ENCODE results near the gene CCDC112.

The CCDC112 gene

DNA sequence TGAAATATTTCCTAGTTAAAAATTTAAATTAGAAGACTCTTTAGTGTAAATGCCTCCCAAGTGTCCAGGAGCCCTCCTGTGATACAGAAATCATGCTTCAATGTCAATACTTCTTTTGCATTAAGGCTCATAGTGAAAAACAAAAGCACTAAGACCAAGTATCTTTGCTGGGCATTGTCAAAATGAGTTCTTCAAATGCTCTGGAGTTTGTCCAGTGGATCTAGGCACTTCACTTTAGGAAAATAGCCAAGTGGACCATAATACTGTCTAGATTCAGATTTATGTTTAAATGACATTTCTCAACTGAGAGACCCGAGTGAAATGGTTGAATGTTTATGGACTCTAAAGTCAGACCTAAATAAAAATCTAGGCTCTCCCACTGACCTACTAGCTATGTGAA is 21.3 kb upstream of the CCDC112 start:
- DNase-seq (ENCODE audit: low read depth in 3 of 3), result no peak

DNA sequence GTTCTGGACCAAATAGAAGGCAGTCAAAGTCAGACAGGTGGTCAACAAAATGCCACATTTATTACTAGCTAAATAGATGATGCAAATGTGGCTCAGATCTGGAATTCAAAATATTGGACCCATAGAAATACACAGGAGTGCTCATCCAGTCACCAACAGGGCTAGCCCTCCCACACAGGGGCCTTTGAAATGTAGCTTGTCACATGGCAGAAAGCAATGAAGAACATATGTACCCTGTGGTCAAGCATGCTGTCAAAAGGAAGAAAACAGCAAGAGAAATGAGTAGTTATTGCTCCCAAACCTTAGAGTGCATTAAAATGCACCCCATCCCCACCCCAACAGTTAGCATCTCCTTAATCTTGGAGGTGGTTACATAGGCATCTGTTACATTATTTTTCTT is 20.9 kb upstream of the CCDC112 start:
- no peak for DNase-seq (ENCODE audit: low read depth in 3 of 3)

DNA sequence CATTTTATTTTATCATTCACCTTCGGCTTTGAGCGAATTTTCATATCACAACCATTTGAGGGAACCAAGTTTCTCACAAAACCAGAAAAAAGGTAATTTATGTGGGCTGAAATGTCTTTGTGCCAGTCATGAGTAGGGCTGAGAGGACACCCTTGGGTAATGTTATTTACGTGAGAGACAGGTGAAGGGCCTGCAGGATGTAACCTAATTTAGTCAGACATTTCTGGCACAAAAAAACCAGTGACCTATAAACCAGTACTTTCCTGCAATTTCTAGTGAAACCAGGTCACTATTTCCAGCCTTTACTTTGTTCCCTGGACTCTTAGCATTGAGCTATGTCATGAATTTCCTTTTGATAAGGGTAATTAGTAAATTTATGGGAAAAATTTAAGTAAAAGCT is 17.2 kb upstream of the CCDC112 start:
- no peak for DNase-seq (ENCODE audit: low read depth in 3 of 3)

- DNase-seq (ENCODE audit: low read depth in 3 of 3), result no peak
Observed at GRCh38 chr5:115313052-115313451, 16.6 kb upstream of the CCDC112 start.

DNA sequence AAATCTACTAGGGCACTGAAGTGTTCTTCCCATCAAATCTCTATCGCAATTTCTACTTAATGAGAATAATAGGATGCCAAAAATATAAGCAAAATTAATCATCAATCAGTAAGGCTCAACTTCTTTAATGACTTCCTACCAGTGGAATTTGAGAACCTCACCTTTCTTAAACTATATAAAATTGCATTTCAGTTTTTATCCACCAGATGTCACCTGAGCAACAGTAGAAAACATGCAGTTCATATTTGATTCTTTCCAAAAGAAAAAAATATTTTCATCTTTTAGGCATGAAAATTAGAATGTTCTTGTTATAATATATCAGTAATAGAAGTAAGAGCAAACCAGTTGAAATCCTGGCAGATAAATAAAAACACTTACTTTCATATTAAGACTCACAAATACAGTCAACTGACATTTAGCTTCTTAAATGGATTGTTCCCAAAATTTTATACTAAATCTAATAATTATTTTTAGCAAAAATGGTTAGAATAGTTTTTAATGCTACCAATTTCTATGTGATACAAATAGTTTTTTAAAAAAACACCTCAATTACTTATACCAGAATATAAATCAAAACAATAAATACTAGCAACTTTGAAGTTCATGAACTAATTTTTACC is 13.4 kb upstream of the CCDC112 start:
- no peak for DNase-seq (ENCODE audit: low read depth in 3 of 3)

DNA sequence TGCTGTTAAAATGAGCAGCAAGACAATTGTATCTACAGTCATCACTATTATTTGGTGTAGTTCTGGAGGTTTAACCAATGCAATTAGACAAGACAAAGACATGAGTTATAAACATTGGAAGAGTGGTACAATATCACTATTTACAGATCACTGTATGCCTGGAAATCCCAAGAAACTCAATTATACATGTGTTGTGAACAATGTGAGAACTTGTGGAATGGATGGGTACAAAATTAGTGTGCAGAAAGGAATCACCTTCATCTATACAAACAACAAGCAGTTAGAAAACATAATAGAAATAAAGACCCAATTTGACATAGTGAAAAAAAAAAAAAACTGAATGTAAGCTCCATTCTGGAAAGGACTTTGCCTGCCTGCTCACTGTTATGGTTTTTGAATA is 12.4 kb upstream of the CCDC112 start:
- no peak for DNase-seq (ENCODE audit: low read depth in 3 of 3)

DNA sequence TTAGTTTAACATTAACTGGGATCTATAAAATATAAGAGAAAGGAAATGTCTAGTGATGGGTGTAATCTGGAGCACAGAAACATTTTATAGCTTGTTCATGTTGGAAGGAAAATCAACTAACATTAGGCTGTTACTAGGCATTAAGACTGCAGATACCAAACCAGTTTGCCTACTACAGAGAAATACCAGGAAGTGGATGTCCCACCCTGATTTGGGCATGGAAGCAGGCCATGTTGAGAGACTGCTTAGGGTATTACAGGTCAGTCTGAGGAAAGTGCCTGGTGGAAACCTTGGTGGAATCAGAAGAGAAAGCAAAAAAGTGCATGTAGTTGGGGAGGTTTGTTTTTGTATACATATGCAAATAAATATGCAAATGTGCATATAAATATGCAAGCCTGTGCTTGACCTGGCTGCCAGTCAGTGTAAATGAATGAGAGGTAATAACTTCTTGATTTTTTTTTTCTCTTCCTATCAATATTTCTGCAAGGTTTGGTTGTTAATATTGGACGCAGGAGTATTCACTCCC is 9.6 kb upstream of the CCDC112 start:
- no peak for DNase-seq (ENCODE audit: low read depth in 3 of 3)

GRCh38 chr5:115304496-115304895 is 8.0 kb upstream of the CCDC112 start:
- DNase-seq (ENCODE audit: low read depth in 3 of 3), result no peak

- no peak for DNase-seq (ENCODE audit: low read depth in 3 of 3)
Observed at GRCh38 chr5:115298811-115299210, 2.4 kb upstream of the CCDC112 start.

- DNase-seq (ENCODE audit: low read depth in 3 of 3), result no peak
Observed at GRCh38 chr5:115297031-115297430, 577 bp upstream of the CCDC112 start.

DNA sequence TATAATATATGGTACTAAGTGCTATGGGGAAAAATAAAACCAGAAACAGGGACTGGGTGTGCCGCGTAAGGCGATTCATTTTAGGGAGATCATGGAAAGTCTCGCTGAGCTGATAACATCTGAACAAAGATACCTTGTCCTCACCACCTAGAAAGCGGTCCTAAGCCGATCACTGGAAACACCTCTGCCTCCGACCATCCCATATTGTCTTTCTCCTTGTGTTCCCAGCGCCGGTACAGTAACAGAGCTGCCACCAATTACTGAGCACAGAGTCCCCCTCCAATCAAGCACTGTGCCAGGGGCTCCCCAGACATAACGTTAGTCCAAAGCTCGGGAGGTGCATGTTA is 704 bp downstream of the CCDC112 start:
- DNase-seq (ENCODE audit: low read depth in 3 of 3), result no peak

DNA sequence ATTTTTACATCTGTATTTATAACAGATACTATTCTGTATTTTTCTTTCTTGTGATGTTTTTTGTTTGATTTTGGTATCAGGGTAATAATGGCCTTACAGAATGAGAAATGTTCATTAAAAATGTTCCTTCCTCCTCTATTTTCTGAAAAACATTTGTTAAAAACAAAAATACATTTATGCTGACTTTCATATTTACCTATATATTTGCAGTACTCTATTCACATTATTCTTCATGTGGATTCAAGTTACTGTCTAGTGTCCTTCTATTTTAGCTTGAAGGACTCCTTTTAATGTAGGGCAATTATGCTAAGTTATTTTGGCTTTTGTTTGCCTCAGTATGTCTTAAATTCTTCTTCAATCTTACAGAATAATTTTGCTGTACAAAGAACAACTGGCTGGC is 5.1 kb downstream of the CCDC112 start:
- DNase-seq (ENCODE audit: low read depth in 3 of 3), result no peak

DNA sequence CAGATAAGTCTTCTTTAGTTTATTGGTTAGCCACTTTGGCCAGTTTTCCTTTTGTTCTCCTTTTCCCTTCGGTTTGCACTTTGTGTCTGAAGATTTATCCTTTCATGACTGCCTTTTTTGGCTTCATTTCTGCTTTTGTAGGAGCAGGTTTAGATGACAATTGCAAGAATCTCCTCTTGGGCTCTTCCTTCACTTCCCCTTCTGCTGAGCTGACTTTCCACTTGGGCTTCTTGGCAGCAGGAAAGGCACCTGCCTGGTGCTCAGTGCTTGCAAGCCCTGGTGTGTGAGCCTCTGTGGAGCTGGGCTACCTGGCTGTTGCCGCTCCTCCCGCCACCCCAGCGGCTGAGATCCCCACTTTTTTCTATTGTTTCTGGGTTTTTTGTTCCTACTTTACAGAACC is 7.3 kb downstream of the CCDC112 start:
- DNase-seq (ENCODE audit: low read depth in 3 of 3), result no peak

- no peak for DNase-seq (ENCODE audit: low read depth in 3 of 3)
Observed at GRCh38 chr5:115284021-115284420, 12.4 kb downstream of the CCDC112 start.

GRCh38 chr5:115282131-115282530 is 14.3 kb downstream of the CCDC112 start:
- DNase-seq (ENCODE audit: low read depth in 3 of 3), result no peak

DNA sequence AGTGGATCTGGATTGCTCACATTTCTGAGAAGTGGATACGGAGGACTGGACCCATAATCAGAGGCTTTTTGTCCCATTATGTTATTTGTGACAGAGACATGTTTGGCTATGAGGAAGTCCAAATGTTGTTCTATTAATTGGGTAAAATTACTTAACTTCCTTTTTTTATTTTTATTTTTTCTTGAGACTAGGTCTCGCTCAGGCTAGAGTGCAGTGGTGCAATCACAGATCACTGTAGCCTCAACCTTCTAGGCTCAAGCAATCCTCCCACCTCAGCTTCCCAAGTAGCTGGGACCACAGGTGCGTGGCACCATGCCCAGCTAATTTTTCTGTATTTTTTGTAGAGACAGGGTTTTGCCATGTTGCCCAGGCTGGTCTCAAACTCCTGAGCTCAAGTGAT is 21.9 kb downstream of the CCDC112 start:
- no peak for DNase-seq (ENCODE audit: low read depth in 3 of 3)

- no peak for DNase-seq (ENCODE audit: low read depth in 3 of 3)
Observed at GRCh38 chr5:115272297-115272958, 24.0 kb downstream of the CCDC112 start.

- DNase-seq (ENCODE audit: low read depth in 3 of 3), result no peak
Observed at GRCh38 chr5:115271295-115272050, 25.0 kb downstream of the CCDC112 start.

DNA sequence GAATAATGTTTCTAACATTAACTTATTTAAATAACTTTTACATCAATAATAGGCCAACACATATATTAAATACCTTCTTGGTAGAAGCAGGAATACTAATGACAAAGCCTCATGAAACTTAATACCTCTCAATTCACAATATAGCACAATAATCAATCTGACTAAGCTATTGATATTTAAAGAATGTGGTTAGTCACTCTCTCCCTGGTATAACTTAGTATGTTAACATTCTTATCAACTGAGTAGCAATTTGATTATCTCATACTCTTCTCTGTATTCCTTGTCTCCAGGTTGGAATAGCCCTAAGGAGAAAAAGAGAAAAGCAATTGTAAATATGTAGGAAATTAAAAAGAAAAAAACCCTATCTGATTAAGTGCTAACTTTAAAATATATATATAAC is 28.8 kb downstream of the CCDC112 start:
- no peak for DNase-seq (ENCODE audit: low read depth in 3 of 3)

- no peak for DNase-seq (ENCODE audit: low read depth in 3 of 3)
Observed at GRCh38 chr5:115265220-115265619, 31.2 kb downstream of the CCDC112 start.

GRCh38 chr5:115264786-115265185 is 31.7 kb downstream of the CCDC112 start:
- DNase-seq (ENCODE audit: low read depth in 3 of 3), result no peak

GRCh38 chr5:115263078-115263380 is 33.4 kb downstream of the CCDC112 start:
- DNase-seq (ENCODE audit: low read depth in 3 of 3), result no peak
